Measurements from ENCODE around the gene CCDC88C.

The CCDC88C gene

DNA sequence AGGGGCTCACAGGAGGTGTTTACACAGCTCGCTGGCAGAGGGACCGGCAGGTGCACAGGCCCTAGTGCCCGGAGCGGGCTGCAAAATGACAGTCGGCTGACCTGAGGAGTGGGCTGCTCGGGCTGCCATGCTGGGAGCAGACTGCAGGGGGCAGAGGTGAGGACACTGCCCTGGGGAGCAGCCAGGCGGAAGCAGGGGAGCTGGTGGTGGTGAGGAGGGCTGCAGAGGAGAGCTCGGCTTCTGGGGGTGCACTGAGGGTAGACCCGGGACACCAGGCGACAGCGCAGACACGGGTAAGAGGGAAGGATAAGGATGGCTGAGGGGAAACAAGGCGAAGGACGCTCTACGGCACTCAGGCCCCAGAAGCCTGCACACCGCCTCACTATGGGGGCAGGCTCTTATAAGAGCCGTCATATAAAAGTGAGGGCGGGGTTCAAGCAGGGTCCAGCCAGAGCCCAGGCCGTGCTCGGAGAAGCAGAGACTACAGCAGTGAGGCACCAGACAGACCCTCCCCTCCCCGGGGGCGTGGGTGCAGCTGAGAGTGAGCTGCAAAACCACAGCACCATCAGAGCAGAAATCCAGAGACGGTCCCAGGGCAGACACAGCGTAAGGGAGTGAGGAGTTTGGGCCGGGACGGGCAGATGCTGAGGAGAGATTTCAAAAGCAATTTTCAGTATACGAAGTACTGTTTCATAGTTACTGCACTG, 62.5 kb downstream of the CCDC88C start:
- H3K9ac ChIP-seq (ENCODE audit: low read length), result peak overlapping the region; percentile 50
- H3K27ac ChIP-seq (ENCODE audit: low read depth, low read length, poor library complexity, severe bottlenecking), result peak overlapping the region; percentile 97

DNA sequence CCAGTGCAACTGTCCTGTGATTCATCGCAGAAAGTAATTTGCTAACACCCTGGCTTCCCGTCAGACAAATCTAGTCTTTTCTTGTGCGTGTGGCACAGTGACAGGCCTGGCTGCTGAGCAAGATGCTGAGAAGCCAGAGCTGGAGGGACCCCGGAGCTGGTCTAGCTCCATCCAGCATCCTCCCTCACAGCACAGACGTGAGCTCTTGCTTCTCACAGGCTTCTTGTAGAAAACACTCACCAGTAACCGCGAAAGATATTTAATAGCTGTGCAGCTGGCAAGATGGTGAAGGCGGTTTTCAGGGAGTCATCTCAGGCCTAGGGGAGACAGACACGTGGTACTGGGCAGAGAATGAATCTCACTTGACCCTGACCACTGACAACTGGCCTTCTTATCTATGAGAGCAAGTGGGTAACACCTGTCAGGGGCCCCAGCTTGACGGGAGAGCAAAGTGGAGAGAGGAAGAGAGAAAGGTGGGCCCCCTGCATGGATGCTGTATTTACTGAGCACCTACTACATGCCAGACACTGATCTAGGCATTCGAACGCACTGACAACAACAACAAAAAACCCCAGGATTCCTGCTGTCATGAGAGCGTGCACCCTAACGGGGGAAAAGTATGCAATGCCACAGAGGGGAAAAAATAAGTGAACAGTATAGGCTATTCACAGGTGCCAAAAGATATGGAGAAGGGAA, 63.3 kb downstream of the CCDC88C start:
- Histone ChIP-seq H3K27me3 (ENCODE audit: insufficient read depth, low read length) (no peaks in the 10 kb centered on the region), H3K4me2 (ENCODE audit: low read length) (peak overlapping the region; percentile 77), H4K20me1 (ENCODE audit: insufficient read depth, low read length) (no peaks in the 10 kb centered on the region), H2AFZ (ENCODE audit: low read length) (no peak overlapping the region), H3K4me1 (ENCODE audit: insufficient read depth, low read length, severe bottlenecking) (peaks cover 99% of the 10 kb centered on the region), H3K36me3 (ENCODE audit: insufficient read depth, low read length) (peaks cover 22% of the 10 kb centered on the region), H3K79me2 (ENCODE audit: insufficient read depth, low read length) (peaks cover 14% of the 10 kb centered on the region), H3K9ac (ENCODE audit: low read length) (peak overlapping the region; percentile 50; the same call in 1 of the 2 replicates), H3K4me3 (ENCODE audit: low read depth, low read length, poor library complexity, severe bottlenecking) (peak overlapping the region; percentile 51), H3K27ac (ENCODE audit: low read depth, low read length, poor library complexity, severe bottlenecking) (peak overlapping the region; percentile 97), H3K9me2 (ENCODE audit: low read depth, low read length) (no peaks in the 10 kb centered on the region), H3K9me3 (ENCODE audit: low read length) (no peaks in the 10 kb centered on the region), H3F3A (ENCODE audit: insufficient read depth, low read length) (peaks cover 13% of the 10 kb centered on the region; the same call in 1 of the 2 replicates)
- TF ChIP-seq EZH2 (IDR thresholded peaks at IDR 0.05; ENCODE audit: borderline replicate concordance, low read length), result no peak
- TF ChIP-seq, protein P1, sequence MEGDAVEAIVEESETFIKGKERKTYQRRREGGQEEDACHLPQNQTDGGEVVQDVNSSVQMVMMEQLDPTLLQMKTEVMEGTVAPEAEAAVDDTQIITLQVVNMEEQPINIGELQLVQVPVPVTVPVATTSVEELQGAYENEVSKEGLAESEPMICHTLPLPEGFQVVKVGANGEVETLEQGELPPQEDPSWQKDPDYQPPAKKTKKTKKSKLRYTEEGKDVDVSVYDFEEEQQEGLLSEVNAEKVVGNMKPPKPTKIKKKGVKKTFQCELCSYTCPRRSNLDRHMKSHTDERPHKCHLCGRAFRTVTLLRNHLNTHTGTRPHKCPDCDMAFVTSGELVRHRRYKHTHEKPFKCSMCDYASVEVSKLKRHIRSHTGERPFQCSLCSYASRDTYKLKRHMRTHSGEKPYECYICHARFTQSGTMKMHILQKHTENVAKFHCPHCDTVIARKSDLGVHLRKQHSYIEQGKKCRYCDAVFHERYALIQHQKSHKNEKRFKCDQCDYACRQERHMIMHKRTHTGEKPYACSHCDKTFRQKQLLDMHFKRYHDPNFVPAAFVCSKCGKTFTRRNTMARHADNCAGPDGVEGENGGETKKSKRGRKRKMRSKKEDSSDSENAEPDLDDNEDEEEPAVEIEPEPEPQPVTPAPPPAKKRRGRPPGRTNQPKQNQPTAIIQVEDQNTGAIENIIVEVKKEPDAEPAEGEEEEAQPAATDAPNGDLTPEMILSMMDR (IDR thresholded peaks at IDR 0.05; ENCODE audit: low read length), result no peak

More for the DNA sequence above, 62.5 kb downstream of the CCDC88C start:
- peaks cover 13% of the 10 kb centered on the region; the same call in 1 of the 2 replicates for H3F3A ChIP-seq (ENCODE audit: insufficient read depth, low read length)
- no peaks in the 10 kb centered on the region for H3K9me2 ChIP-seq (ENCODE audit: low read depth, low read length)
- H3K79me2 ChIP-seq (ENCODE audit: insufficient read depth, low read length), result peaks cover 8% of the 10 kb centered on the region
- no peaks in the 10 kb centered on the region for H3K9me3 ChIP-seq (ENCODE audit: low read length)
- H3K4me3 ChIP-seq (ENCODE audit: low read depth, low read length, poor library complexity, severe bottlenecking), result peak overlapping the region; percentile 51
- H3K4me2 ChIP-seq (ENCODE audit: low read length), result peak overlapping the region; percentile 77
- H2AFZ ChIP-seq (ENCODE audit: low read length), result no peak overlapping the region
- H3K36me3 ChIP-seq (ENCODE audit: insufficient read depth, low read length), result peaks cover 23% of the 10 kb centered on the region
- peaks cover 98% of the 10 kb centered on the region for H3K4me1 ChIP-seq (ENCODE audit: insufficient read depth, low read length, severe bottlenecking)
- H4K20me1 ChIP-seq (ENCODE audit: insufficient read depth, low read length), result no peaks in the 10 kb centered on the region
- TF ChIP-seq, protein P1 (IDR thresholded peaks at IDR 0.05; ENCODE audit: low read length), result peak; percentile 91
- no peak for TF ChIP-seq EZH2 (IDR thresholded peaks at IDR 0.05; ENCODE audit: borderline replicate concordance, low read length)
- no peaks in the 10 kb centered on the region for H3K27me3 ChIP-seq (ENCODE audit: insufficient read depth, low read length)

DNA sequence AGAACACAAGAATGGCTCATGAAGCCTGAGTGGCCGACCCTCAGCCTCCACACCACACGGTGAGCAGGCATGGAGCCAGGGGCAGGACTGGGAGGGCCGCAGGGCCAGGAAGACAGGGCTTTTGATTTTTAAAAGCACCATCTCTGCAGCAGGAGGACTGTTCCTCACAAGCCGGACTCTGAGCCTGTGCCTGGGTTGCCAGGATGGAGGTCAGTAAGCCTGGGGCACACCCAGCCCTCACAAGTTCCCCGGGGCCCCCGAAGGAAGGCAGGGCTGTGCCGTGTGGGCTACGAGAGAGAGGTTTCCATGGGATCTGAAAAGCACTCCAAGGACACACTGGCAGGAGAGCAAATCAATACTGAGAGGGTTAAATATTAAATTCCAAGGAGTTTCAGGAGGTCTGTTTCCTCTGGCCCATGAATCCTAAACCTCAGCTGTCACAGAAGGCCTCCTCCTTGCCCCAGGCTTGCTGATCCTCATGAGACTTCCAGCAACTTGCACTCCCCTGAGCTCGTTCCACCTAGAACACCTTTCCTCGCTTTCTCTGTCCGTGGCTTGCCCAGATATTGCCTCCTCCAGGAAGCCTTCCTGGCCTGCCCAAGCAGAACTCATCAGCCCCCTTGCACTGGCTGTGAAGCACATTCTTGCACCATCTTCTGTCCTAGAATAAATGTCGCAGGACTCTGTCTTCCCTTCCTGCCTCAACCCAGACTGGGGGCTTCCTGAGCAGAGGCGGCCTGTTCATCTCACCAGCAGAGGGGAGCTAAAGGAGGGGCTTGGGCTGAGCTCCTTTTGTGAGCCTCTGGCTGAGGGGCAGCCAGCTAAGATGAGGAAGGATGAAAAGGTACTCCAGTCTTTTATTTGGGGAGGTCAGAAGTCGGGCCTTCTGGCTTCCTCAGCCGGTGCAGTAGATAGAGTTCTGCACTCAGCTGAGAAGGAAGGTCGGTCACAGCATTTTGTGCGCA, 64.6 kb downstream of the CCDC88C start:
- peak overlapping the region; percentile 97 for H3K27ac ChIP-seq (ENCODE audit: low read depth, low read length, poor library complexity, severe bottlenecking)
- TF ChIP-seq, protein P1 (IDR thresholded peaks at IDR 0.05; ENCODE audit: low read length), result no peak
- TF ChIP-seq EZH2 (IDR thresholded peaks at IDR 0.05; ENCODE audit: borderline replicate concordance, low read length), result no peak

More for the DNA sequence above, 64.6 kb downstream of the CCDC88C start:
- Histone ChIP-seq H3K4me3 (ENCODE audit: low read depth, low read length, poor library complexity, severe bottlenecking) (peak overlapping the region; percentile 47), H3K4me2 (ENCODE audit: low read length) (peak overlapping the region; percentile 77), H3K4me1 (ENCODE audit: insufficient read depth, low read length, severe bottlenecking) (peaks cover 98% of the 10 kb centered on the region), H4K20me1 (ENCODE audit: insufficient read depth, low read length) (no peaks in the 10 kb centered on the region), H3K79me2 (ENCODE audit: insufficient read depth, low read length) (peaks cover 27% of the 10 kb centered on the region), H3K36me3 (ENCODE audit: insufficient read depth, low read length) (peaks cover 9% of the 10 kb centered on the region; the same call in 1 of the 2 replicates), H2AFZ (ENCODE audit: low read length) (no peak overlapping the region), H3K9me3 (ENCODE audit: low read length) (no peaks in the 10 kb centered on the region), H3K27me3 (ENCODE audit: insufficient read depth, low read length) (no peaks in the 10 kb centered on the region), H3K9me2 (ENCODE audit: low read depth, low read length) (no peaks in the 10 kb centered on the region), H3K9ac (ENCODE audit: low read length) (peak overlapping the region; percentile 50), H3F3A (ENCODE audit: insufficient read depth, low read length) (peaks cover 13% of the 10 kb centered on the region; the same call in 1 of the 2 replicates)
